ENCODE results near the gene TMEM30A.
A peak's percentile ranks its signal among the peaks of the same experiment; 100 is the strongest.

TMEM30A gene

GRCh38 chr6:75220357-75220756 lies 64.2 kb downstream of the TMEM30A start:
- Mint-ChIP-seq H3K27ac (no peak overlapping the region), H3K36me3 (no peaks in the 10 kb centered on the region), H3K4me3 (no peak overlapping the region), H3K9me3 (no peaks in the 10 kb centered on the region), H3K27me3 (peaks cover 40% of the 10 kb centered on the region), H3K4me1 (peaks cover 9% of the 10 kb centered on the region)
- ATAC-seq = no peak

DNA sequence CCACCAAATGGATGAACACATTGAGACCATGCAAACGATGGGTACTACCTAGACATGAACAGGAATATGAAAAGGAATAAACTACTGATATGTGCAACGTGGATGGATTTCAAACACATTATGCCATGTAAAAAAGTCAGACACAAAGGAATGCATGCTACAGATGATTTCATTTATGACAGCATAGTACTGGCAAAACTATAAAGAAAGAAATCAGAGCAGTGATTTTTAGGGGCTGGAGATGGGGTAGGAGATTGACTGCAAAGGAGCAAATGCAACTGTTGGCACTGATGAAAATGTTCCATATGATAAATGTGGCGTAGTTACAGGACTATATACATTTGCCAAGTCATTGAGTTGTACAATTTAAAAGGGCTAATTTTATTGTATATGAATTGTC lies 65.3 kb downstream of the TMEM30A start:
- peaks cover 29% of the 10 kb centered on the region for H3K27me3 Mint-ChIP-seq
- H3K4me3 Mint-ChIP-seq = no peak overlapping the region
- no peak for ATAC-seq

GRCh38 chr6:75217193-75217592 lies 67.4 kb downstream of the TMEM30A start:
- Mint-ChIP-seq H3K36me3 (no peaks in the 10 kb centered on the region), H3K4me3 (no peak overlapping the region), H3K27ac (peak overlapping the region; percentile 2), H3K27me3 (peaks cover 23% of the 10 kb centered on the region), H3K9me3 (no peaks in the 10 kb centered on the region), H3K4me1 (peaks cover 9% of the 10 kb centered on the region)
- ATAC-seq = peak; percentile 70

More for the DNA sequence above, 65.3 kb downstream of the TMEM30A start:
- Mint-ChIP-seq H3K9me3 (no peaks in the 10 kb centered on the region), H3K36me3 (no peaks in the 10 kb centered on the region), H3K27ac (no peak overlapping the region), H3K4me1 (peaks cover 9% of the 10 kb centered on the region)

GRCh38 chr6:75215291-75215690 lies 69.3 kb downstream of the TMEM30A start:
- Mint-ChIP-seq H3K4me3 (no peak overlapping the region), H3K27ac (no peak overlapping the region), H3K36me3 (no peaks in the 10 kb centered on the region), H3K9me3 (no peaks in the 10 kb centered on the region), H3K4me1 (peaks cover 15% of the 10 kb centered on the region), H3K27me3 (peaks cover 36% of the 10 kb centered on the region)
- ATAC-seq = no peak

GRCh38 chr6:75213732-75214131 lies 70.9 kb downstream of the TMEM30A start:
- no peak for ATAC-seq
- no peaks in the 10 kb centered on the region for H3K9me3 Mint-ChIP-seq
- no peaks in the 10 kb centered on the region for H3K36me3 Mint-ChIP-seq
- H3K4me1 Mint-ChIP-seq = peaks cover 21% of the 10 kb centered on the region
- peaks cover 36% of the 10 kb centered on the region for H3K27me3 Mint-ChIP-seq
- H3K4me3 Mint-ChIP-seq = no peak overlapping the region
- H3K27ac Mint-ChIP-seq = no peak overlapping the region

DNA sequence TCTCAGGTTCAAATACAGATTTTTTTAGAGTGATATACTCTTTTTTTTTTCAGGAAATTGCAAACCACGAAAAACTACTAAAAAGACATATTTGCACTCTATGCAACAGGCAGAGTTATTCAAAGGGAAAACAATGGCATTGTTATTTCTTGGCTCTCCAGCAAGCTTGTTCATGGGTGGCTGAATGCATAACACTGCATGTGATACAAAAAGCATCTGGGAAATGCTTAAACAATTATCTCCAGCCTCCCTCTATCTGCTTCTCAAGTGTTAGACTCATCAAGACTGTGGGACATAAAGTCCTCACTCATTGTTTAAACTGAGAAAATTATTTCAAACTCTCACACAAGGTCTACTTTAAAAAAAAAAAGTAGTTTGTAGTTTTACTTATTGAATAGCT lies 71.5 kb downstream of the TMEM30A start:
- peaks cover 42% of the 10 kb centered on the region for H3K27me3 Mint-ChIP-seq
- H3K4me3 Mint-ChIP-seq = no peak overlapping the region

DNA sequence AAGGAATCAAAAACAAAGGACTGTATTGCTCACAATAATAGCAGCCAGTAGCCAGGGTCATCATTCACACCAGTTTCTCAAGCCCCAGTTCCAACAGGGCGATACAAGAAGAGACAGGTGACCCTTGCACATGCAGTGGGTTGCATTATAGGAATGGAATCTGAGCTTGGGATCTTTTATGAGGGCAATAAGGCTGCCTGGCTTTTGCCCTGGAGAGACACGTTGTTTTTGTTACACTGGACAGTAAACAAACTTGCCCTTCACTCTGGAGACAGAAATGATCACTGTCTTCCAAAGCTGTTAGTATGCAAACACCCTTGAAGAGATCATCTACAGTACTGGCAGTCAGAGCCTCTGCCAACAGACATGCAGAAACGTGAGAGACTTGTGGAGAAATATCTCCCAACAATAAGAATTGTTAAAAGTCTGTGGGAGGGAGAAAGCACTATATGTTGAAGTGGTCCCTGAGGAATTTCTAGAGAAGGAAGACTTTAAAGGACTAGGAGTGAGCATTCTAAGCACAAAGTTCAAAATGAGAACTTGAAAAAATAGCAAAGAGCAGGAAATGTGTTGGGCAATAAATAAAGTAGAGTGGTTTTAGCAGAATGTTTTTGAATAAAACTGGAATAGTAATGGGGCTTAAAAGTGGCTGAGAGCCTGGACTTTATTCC lies 72.5 kb downstream of the TMEM30A start:
- peaks cover 29% of the 10 kb centered on the region for H3K4me1 Mint-ChIP-seq
- no peaks in the 10 kb centered on the region for H3K36me3 Mint-ChIP-seq
- H3K27ac Mint-ChIP-seq = no peak overlapping the region
- H3K9me3 Mint-ChIP-seq = no peaks in the 10 kb centered on the region
- peaks cover 43% of the 10 kb centered on the region for H3K27me3 Mint-ChIP-seq
- H3K4me3 Mint-ChIP-seq = no peak overlapping the region
- ATAC-seq = no peak

More for the DNA sequence above, 71.5 kb downstream of the TMEM30A start:
- no peak for ATAC-seq
- no peaks in the 10 kb centered on the region for H3K9me3 Mint-ChIP-seq
- H3K27ac Mint-ChIP-seq = no peak overlapping the region
- no peaks in the 10 kb centered on the region for H3K36me3 Mint-ChIP-seq
- H3K4me1 Mint-ChIP-seq = peaks cover 27% of the 10 kb centered on the region

GRCh38 chr6:75210885-75211739 lies 73.5 kb downstream of the TMEM30A start:
- H3K4me3 Mint-ChIP-seq = no peak overlapping the region
- ATAC-seq = no peak
- no peaks in the 10 kb centered on the region for H3K36me3 Mint-ChIP-seq
- peaks cover 53% of the 10 kb centered on the region for H3K27me3 Mint-ChIP-seq
- no peaks in the 10 kb centered on the region for H3K9me3 Mint-ChIP-seq
- no peak overlapping the region for H3K27ac Mint-ChIP-seq
- H3K4me1 Mint-ChIP-seq = peaks cover 38% of the 10 kb centered on the region

- no peak overlapping the region for H3K27ac Mint-ChIP-seq
- peak overlapping the region; percentile 78 for H3K4me3 Mint-ChIP-seq
- H3K27me3 Mint-ChIP-seq = peaks cover 71% of the 10 kb centered on the region
- no peaks in the 10 kb centered on the region for H3K36me3 Mint-ChIP-seq
- H3K4me1 Mint-ChIP-seq = peaks cover 56% of the 10 kb centered on the region
- H3K9me3 Mint-ChIP-seq = no peaks in the 10 kb centered on the region
- no peak for ATAC-seq
Observed at GRCh38 chr6:75209184-75209723, 75.3 kb downstream of the TMEM30A start.

DNA sequence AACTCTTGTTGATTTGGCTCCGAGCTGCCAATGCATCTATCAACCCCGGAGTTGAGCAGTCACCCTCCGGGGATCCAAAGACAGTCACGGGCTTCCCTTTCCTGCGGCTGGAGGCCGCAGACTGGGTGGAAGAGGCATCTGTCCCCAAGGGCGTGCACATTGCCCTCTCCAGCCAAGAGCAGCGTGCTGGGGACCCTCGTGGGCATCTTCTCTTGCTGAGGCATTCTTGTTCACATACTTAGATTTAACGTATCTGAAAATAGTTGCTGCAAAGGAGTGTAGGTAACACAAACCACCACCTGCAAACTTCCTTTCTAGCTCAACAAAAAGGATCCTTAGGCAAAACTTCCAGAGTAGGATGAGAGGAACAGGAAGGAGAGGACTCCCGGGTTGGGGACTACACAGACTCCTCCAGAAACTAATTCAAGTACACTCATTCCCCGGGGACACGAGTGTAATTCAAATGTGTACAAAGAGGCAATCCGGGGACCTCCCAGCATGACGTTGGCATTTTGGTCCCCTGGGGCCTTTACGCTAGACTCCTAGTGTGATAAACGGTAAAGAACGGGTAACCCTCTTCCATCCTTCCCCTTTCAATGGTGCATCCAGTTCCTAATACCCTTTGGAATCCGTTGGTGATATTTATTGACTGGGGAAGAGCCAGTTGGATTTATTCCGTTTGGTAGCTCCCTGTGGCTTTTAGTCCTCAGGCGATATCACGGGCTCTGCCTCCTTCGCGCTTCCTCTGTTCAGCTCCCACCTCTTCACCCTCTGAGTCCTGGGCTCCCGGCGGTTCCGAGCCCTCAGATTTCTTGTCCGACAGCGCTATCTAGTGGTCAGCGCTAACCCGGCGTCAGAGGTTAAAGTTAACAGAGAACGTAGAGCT lies 76.1 kb downstream of the TMEM30A start:
- Mint-ChIP-seq H3K4me1 (peaks cover 58% of the 10 kb centered on the region), H3K27me3 (peaks cover 79% of the 10 kb centered on the region), H3K27ac (no peak overlapping the region), H3K9me3 (no peaks in the 10 kb centered on the region), H3K36me3 (no peaks in the 10 kb centered on the region), H3K4me3 (peak overlapping the region; percentile 78)
- peak; percentile 92 for ATAC-seq

- Mint-ChIP-seq H3K36me3 (no peaks in the 10 kb centered on the region), H3K9me3 (no peaks in the 10 kb centered on the region), H3K27ac (no peak overlapping the region), H3K4me3 (peak overlapping the region; percentile 78), H3K27me3 (peaks cover 86% of the 10 kb centered on the region), H3K4me1 (peaks cover 69% of the 10 kb centered on the region)
- ATAC-seq = no peak
Observed at GRCh38 chr6:75206576-75207342, 77.8 kb downstream of the TMEM30A start.

DNA sequence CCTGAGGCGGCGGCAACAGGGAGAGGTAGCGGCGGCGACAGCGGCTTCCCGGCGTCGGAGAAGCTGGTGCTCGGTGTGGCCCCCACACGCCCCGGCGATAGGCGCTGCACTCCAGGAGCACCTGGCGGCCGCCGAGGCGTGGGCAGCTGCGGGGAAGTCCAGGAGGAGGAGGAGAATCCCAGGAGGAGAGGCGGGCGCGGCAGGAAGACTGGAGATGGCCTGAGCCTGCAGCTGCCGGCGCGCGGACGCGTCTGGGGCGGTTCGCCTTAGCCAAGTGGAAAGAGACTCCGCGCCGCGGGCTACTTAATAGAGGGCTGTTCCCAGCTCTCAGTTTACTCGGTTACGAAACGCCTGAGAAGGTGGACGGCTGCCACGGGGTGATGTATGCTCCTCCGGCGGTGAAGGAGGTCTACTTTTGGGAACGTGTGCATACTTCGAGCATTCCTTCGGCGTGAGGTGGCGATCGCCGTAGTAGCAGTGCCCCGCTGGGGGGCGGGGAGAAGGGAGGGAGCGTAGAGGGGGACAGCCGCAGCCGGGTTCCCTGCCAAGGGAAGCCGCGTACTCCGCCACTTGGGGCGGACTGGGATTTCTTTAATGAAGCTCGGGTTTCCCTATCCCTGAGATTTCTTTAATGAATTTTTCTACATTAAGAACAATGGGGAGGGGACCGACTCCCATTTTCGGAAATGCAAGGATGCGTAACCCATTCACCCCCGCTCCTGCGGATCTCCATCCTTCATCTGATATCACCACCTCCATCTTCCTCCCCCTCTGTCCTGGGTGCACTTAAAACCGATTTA lies 78.6 kb downstream of the TMEM30A start, which contains the start of gene COL12A1:
Gene COL12A1, minus strand, starts transcription at position 278 of the 800 bp plus-strand sequence. CDS start 3,261 bp downstream, outside the sequence.
- no peak within 1 kb of the TSS for H3K27ac Mint-ChIP-seq

DNA sequence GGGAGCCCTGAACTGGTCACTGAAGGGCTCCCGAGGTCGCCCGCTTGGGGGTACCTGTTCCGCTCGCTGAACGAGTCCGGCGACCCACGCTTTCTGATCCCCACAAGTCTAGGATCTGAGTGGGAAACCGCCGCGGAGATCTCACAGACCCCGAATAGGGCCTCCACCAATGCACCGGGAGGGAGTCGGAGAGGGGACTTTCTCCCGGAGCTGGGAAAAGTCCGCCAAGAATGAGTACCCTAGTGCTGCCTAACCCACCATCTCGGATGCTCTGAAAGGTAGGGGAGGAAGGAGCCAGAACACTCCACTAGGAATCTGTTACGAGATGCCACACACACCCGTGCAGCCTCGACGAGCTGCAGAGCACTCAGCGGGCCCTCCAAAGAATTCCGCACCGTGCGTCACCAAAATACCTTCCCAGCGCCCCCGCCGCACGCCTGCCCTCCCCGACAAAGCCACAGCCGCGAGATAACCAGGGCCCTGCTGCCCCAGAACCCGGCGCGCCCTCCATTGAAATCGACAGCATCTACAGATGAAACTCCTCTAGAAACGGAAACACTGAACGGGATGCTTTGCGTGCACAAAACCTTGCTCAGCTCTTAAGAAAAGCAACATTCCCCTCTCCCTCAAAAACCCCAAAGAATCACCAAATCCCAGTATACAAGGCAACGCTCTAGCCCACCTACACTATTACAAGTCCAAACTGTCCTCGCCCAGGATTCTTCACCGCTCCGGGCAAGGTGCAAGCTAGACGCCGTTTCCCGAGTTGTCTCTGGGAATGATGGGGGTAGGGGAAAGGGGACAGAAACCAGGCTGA lies 79.4 kb downstream of the TMEM30A start:
- Mint-ChIP-seq H3K9me3 (no peaks in the 10 kb centered on the region), H3K4me3 (peak overlapping the region; percentile 62), H3K4me1 (peaks cover 65% of the 10 kb centered on the region), H3K27ac (no peak overlapping the region), H3K36me3 (no peaks in the 10 kb centered on the region), H3K27me3 (peaks cover 79% of the 10 kb centered on the region)
- ATAC-seq = no peak

More for the DNA sequence above, 78.6 kb downstream of the TMEM30A start, which contains the start of gene COL12A1:
- Mint-ChIP-seq H3K4me3 (peak within 1 kb of the TSS; percentile 78), H3K4me1 (peaks cover 65% of the 10 kb centered on the region), H3K36me3 (no peaks in the 10 kb centered on the region), H3K9me3 (no peaks in the 10 kb centered on the region), H3K27me3 (peaks cover 80% of the 10 kb centered on the region)
- ATAC-seq = no peak

All from stimulated activated memory B cell treated with anti-CD40 and anti-IgM and Interleukin-4, amounts not matched to agents 10 μg/mL and 1 μg/mL and 100 μg/mL, for 72 hours (primary cell).